HG03280 (cell line): ENCODE measurements around the gene MESP1.

ENCODE experiments used
- ATAC-seq: cut with Tn5 transposase; IDR thresholded peaks from one replicate; pipeline ENCODE4 v1.9.1; 2021; ENCODE audit warnings: mild to moderate bottlenecking, moderate library complexity; ENCODE audit not compliant: unreplicated experiment

Gene MESP1

DNA sequence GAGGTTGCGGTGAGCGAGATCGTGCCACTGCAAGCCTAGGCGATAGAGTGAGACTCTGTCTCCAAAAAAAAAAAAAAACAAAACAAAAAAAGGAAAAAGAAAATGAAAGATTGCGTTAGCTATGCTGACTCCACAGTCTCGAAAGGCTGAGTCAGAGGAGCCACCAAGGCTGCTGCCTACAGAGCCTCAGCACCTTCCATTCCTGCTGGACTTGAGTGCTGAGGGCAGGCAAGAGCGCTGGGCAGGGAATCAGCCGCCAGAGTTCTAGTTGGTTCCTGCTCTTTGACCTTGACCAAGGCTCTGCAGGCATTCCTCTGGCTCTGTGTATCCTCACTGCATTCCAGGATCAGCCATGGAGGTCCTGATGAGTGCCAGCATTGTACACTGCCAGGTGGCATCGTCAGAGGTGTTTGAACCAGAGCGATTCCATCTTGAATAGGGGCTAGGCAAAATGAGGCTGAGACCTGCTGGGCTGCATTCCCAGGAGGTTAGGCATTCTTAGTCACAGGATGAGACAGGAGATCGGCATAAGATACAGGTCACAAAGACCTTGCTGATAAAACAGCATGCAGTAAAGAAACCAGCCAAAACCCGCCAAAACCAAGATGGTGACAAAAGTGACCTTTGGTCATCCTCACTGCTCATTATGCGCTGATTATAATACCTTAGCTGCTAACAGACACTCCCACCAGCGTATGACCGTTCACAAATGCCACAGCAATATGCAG, 31.0 kb upstream of the MESP1 start:
- no peak for ATAC-seq

DNA sequence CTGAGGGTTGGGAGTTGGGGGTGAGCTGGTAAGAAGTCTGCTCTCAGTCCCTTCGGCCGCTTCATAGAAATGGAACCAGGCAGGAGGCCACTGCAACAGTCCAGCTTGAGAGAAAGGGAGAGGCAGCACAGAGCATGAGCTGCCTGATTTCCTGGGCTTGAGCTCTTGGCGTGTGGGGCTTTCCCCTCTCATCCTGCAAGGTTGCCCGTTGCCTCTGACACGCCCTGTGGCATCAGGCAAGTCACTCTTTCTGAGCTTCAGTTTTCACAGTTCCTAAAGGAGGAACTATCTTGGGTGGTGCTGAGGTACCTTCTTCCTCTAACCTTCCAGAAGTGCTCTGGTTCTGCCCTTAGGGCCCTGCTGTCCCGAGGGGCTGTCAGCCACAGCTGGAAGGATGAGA, 30.0 kb upstream of the MESP1 start:
- ATAC-seq = no peak

DNA sequence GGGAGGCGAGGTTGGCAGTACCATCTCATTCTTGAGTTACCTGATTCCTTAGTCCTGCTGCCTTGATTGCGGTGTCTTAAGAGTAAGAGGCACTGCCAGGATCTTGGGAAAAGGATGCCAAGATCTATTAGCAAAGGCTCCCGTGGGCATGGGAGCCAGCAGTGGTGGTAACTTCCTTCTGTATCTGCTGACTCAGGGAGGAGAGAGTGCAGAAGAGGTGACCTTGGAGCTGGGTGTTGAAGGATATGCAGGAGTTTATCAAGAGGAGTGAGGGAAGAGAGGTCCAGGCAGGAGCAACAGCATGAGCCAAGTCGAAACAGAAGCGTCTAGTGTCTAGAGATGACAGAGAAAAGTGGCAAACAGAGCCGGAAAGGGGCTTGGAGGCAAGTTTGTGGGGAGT, 29.6 kb upstream of the MESP1 start:
- no peak for ATAC-seq

- ATAC-seq = no peak
Measured at GRCh38 chr15:89778861-89779260, 27.8 kb upstream of the MESP1 start.

DNA sequence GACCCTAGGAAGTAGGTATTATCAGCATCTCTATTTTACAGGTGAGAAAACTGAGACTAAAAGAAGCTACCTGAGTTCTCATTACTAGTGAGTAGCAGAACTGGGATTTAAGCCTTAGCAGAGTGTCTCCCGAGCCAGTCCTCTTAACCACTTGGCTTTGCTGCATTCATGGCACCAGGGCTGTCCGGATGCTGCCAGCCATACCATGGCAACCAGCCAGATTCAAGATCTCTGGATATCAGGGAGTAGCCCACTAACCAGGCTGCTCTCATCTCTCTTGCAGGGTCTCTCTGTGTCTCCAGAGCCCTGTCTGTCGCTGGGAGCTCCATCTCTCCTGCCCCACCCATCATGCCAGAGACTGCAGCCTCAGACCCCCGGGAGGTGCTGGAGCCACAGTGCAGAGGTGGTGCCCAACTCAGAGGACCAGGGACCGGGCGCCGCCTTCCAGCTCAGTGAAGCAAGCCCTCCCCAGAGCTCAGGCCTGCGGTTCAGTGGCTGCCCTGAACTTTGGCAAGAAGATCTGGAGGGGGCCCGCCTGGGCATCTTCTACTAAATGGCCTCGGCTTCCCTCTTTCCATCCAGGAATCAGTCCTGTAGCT, 26.8 kb upstream of the MESP1 start:
- no peak for ATAC-seq

- ATAC-seq = no peak
Measured at GRCh38 chr15:89777073-89777751, 26.2 kb upstream of the MESP1 start.

GRCh38 chr15:89776274-89777072, 25.4 kb upstream of the MESP1 start, which contains the start of gene MESP2:
TSS of gene MESP2 (plus strand) at chr15:89776332. CDS start at chr15:89776358, 26 bp downstream.
- ATAC-seq = peak; percentile 58

GRCh38 chr15:89775815-89776214, 24.8 kb upstream of the MESP1 start:
- ATAC-seq = no peak

DNA sequence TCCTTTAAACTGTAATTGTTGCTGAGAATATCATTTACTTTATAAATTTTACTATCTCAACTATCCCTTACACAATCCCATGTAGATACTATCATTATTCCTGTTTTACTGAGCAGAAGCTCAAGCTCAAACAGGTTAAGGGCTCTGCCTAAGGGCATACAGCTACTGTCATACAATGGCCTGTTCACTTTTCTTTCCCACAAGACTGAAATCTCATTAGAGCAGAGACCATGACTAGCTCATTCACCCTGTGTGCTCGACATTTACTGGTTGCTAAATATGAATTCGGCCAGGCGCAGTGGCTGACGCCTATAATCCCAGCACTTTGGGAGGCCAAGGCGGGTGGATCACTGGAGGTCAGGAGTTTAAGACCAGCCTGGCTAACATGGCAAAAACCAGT, 23.4 kb upstream of the MESP1 start:
- ATAC-seq = no peak

- no peak for ATAC-seq
Measured at GRCh38 chr15:89772932-89773583, 22.0 kb upstream of the MESP1 start.

GRCh38 chr15:89770041-89770440, 19.0 kb upstream of the MESP1 start:
- no peak for ATAC-seq

DNA sequence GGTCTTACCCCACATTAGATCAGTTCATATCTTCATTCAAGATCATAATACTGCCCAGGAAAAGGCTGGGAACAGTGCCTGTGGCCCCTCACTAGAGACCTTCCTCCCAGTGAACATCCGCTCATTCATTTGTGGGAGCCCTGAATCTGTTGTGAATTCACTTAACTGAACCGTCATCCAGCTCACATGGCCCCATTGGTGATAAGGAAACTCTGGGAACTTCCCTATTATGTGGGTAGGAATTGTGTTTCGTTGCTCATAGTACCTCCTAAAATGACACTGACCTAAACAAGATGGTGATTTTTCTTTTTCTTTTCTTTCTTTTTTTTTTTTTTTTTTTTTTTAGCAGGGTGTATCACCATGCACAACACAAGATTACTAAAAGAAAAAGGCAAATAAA, 18.3 kb upstream of the MESP1 start:
- ATAC-seq = no peak

DNA sequence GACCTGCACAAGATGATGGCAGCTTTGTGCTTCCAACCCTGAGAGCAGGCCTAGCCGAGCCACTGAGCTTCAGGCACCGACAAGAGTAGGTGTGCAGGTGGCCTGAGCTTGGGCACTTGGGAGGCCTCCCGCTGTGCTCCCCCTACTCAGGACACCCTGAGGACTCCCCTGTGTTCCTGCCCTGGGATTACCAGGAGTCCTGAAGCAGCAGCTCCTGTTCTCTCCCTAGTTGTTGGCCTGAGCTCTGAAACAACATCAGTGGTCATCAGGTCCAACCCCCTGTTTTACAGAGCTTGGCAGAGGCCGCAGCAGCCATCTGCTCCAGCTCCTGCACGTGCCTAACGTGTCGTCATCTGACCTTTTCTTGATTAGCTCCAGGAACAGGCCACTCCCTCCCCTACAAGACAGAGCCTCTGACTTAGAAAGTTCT, 17.0 kb upstream of the MESP1 start:
- ATAC-seq = no peak

- no peak for ATAC-seq
Measured at GRCh38 chr15:89767411-89767915, 16.4 kb upstream of the MESP1 start.

- no peak for ATAC-seq
Measured at GRCh38 chr15:89766357-89767311, 15.6 kb upstream of the MESP1 start.

DNA sequence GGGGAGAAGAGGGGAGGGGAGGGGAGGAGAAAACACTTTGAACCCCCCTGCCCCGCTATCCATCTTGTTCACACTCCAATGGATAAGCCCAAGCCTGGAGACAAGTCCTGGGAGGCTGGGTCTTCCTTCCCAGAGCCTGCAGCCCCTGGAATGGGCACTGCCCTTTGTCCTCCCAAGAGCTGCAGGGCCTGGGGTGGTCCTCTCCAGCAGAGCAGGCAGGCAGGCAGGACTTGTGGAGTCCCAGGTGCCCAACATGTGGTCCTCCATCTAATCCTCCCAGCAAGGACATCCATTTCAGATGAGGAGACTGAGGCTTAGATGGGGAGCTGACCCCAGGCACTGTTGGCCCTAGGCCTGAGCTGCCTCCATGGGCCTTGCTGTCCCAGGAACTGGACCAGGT, 14.6 kb upstream of the MESP1 start:
- ATAC-seq = no peak

GRCh38 chr15:89761929-89762328, 10.9 kb upstream of the MESP1 start:
- ATAC-seq = no peak

DNA sequence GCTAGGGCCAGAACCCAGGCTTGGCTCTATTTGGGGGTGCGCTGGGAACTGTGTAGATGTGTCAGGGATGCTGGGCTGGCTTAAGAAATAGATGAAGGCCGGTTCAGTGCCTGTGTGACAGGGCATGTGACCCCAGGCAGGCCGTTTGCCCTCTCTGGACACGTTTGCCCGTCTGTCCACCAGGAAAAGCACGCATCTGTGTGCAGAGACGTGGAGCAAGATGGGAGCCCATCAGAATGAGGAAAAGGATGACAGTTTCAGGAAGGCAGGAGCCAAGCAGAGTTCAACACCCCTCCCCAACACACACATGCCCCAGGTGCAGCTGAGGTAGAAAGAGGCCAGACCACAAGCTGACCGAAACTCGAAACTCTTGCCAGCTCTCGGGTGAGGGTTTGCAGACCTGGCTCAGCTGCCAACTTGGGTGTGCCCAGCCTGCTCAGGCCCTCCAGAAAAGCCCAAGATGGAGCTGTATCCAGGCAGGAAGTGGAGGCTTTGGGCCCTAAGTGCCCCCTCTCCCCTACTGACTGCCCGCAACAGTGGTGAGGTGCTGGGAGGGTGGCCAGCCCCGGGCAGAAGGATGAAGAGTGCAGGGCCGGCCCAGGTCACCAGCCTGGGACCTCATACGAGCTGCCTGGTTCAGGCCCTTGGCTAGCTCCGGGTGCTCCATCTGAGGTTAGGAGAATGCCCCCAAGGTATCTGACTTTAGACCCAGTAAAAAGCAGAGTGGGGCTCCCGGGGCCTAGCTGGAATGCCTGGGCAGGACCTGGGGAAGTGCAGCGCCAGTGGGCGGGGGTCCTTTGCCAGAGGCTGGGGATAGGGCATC, 10.2 kb upstream of the MESP1 start:
- ATAC-seq = no peak
